ENCODE data around the gene PKD2L2.
"Not testable (repeated sequence)": the region's sequence is repeated elsewhere in the genome, so short reads cannot be mapped to it uniquely, and the experiment has no call there.

PKD2L2 gene

DNA sequence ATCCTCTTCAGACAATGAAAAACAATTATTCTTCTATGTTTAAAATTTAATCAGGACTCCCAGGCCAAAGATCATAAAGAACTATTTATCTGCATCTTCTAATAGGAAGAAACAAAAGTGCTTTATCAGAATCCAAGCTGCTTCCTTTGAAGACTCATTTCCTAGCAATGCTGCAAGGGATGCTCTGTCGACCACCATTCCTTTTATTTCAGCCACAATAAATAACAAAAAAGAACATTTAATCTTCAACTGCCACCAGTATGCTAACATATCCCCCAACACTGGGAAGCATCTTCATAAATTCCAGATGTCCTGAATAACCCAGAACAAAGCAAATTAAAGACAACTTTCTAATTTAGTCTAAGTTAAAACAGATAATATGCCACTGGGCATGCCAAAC is 68.7 kb downstream of the PKD2L2 start:
- no peak for DNase-seq (ENCODE audit: low read depth)

DNA sequence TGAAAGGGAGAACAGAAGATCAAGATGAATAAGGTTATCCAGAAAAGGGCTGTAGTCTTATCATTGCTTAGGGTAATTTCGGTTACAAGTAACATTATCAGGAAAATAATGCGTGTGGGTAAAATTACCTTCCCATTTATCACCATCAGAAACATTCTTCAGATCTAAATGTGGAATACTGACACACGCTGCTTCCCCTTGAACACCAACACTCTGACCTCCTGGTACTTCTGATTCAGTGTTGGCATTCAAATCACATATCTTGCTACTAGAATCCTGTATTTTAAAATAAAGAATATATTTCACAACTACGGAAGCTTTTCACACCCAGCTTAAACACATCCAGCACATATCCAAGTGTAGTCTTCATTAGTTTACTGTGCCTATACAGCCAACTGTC is 70.2 kb downstream of the PKD2L2 start:
- no peak for DNase-seq (ENCODE audit: low read depth)

DNA sequence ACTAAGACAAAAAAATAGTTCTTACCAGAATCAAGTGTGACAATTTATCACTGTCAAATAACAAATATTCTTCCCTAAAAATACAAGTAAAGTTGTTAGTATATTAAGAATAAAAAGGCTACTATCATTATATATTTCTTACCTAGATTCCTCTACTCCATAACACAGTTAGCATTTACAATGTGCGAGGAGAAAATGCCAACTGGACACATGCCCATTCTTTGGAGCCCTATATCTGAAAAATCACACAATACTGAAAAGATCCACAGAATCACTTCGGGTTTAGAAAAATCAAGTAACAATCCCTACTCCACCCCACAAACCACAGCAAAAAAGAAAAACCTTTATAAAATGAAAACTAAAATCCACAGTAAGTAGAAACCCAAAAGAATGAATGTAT is 70.9 kb downstream of the PKD2L2 start:
- DNase-seq (ENCODE audit: low read depth), result no peak

DNA sequence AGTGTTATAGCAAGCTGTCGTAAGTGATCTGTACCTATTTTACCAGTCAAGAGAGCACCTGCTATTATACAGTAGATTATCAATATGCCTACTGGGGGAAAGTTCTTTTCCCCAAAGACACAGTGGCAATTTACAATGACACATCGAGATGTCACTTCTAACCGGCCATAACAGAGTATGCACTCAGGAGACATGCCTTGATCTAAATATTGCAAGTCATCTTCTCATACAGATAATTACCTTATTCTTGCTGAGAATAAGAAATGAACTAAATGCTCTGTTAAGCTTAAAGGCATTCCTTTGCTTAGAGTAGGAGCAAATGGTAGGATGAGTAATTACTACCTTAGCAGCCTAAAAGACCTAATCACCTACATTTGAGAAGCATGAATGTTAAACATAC is 71.6 kb downstream of the PKD2L2 start:
- no peak for DNase-seq (ENCODE audit: low read depth)

DNA sequence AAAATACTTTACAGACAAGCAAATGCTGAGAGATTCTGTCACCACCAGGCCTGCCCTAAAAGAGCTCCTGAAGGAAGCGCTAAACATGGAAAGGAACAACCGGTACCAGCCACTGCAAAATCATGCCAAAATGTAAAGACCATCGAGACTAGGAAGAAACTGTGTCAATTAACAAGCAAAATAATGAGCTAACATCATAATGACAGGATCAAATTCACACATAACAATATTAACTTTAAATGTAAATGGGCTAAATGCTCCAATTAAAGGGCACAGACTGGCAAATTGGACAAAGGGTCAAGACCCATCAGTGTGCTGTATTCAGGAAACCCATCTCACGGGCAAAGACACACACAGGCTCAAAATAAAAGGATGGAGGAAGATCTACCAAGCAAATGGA is 81.1 kb downstream of the PKD2L2 start:
- not testable (repeated sequence) for DNase-seq (ENCODE audit: low read depth)

DNA sequence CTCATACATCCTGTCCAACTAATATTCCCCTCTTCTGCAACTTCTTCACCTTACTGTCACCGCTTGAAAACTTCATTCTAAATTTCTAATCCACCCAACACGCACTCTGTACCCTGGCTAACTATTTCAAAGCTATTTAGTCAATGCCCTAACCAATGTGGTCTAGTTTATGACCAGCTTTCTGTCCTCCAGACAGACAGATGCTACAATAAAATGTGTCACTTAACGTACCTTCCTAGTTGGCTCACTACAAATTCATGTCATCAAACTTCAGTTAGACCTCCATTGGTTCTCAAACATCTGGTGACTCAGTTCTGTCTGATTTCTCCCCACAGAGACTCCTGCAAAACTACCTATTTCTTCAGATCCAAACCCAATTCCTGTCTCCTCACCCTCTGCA is 86.0 kb downstream of the PKD2L2 start:
- no peak for DNase-seq (ENCODE audit: low read depth)

DNA sequence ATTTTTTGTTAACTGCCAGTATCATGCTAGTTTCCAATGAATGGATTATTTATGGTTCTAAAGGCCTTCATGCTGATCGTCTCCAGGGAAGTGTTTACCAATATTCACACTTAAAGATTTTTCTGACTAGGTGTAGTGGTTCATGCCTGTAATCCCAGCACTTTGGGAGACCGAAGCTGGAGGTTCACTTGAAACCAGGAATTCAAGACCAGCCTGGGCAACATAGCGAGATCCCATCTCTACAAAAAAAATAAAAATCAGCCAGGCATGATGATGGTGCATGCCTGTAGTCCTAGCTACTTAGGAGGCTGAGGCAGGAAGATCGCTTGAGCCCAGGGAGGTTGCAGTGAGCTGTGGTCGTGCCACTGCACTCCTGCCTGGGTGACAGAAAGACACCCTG is 100.2 kb downstream of the PKD2L2 start:
- no peak for DNase-seq (ENCODE audit: low read depth)
